MCF 10A (cell line): ENCODE data around the gene CYSLTR2. TPM values are rescaled to one million over a fixed set of nuclear protein-coding genes. Genes with fewer than 3 reads are reported as not detected.
A peak's percentile ranks its signal among the peaks of the same experiment; 100 is the strongest.

ENCODE experiments used
- BruUV-seq: library from RNA; stranded (reverse); fragments of 400-500 nt; replicated peaks from 2 replicates; lab custom pipeline; 2021; lab: Mats Ljungman, UMichigan
- CTCF ChIA-PET: fragments of 300-600 bp; sonication (Branson Sonifier 250); formaldehyde crosslinking; extraction: SDS; loops from one replicate; lab custom pipeline; 2021; ENCODE audit warnings: antibody characterized with exemption, inconsistent platforms; lab: Yijun Ruan, JAX
- POLR2A ChIA-PET: fragments of 300-600, 350-650 bp; sonication (Branson Sonifier 250); formaldehyde crosslinking; extraction: SDS; loops from one replicate; lab custom pipeline; 2020; ENCODE audit warnings: antibody characterized with exemption, inconsistent platforms; lab: Yijun Ruan, JAX
- DNase-seq: peaks from one replicate; pipeline ENCODE4 v3.0.0-alpha.2; 2018; ENCODE audit not compliant: unreplicated experiment
- H3K27ac Mint-ChIP-seq: one replicate; pipeline ENCODE4 v1.8.0; 2022; ENCODE audit warnings: mild to moderate bottlenecking, low read depth, mixed read lengths; ENCODE audit not compliant: unreplicated experiment
- H3K27me3 Mint-ChIP-seq: one replicate; pipeline ENCODE4 v1.8.0; 2022; ENCODE audit warnings: mixed read lengths; ENCODE audit not compliant: insufficient read depth, unreplicated experiment
- H3K36me3 Mint-ChIP-seq: one replicate; pipeline ENCODE4 v1.8.0; 2022; ENCODE audit warnings: mild to moderate bottlenecking, moderate library complexity, mixed read lengths; ENCODE audit not compliant: insufficient read depth, unreplicated experiment
- H3K4me1 Mint-ChIP-seq: one replicate; pipeline ENCODE4 v1.8.0; 2022; ENCODE audit warnings: mixed read lengths; ENCODE audit not compliant: insufficient read depth, unreplicated experiment
- H3K4me3 Mint-ChIP-seq: one replicate; pipeline ENCODE4 v1.8.0; 2022; ENCODE audit warnings: mild to moderate bottlenecking, moderate library complexity, mixed read lengths; ENCODE audit not compliant: unreplicated experiment
- H3K9me3 Mint-ChIP-seq: one replicate; pipeline ENCODE4 v1.8.0; 2022; ENCODE audit warnings: mixed read lengths; ENCODE audit not compliant: unreplicated experiment
- CTCF ChIP-seq: fragments of 200-600 bp; IDR thresholded peaks from one replicate; pipeline ENCODE4 v1.8.0; 2022; ENCODE audit warnings: antibody characterized with exemption, mild to moderate bottlenecking; ENCODE audit not compliant: unreplicated experiment
- intact Hi-C: fragments of 100-400 bp; cut with micrococcal nuclease; formaldehyde crosslinking; loops from 2 replicates; pipeline ENCODE4 v1.14.1; 2022
- total RNA-seq: library from RNA; stranded (reverse); gene quantifications from 2 replicates; pipeline ENCODE4 v1.2.3, GENCODE V29; 2022

The CYSLTR2 gene
- total RNA-seq, 1 experiment from 2014 or later: not detected

- Mint-ChIP-seq H3K9me3 (no peaks in the 10 kb centered on the region), H3K27ac (no peak overlapping the region), H3K4me3 (no peak overlapping the region), H3K4me1 (peaks cover 4% of the 10 kb centered on the region), H3K27me3 (no peaks in the 10 kb centered on the region), H3K36me3 (no peaks in the 10 kb centered on the region)
- intact Hi-C loops: no loop called here
- BruUV-seq: no TSS peak
- no peak for TF ChIP-seq CTCF
- POLR2A ChIA-PET: interaction anchor here (1.0 kb wide), 1 partner anchor 9 kb away, joined by 3 read pairs; no protein-coding TSS in a partner anchor
- DNase-seq: no peak
- CTCF ChIA-PET: interaction anchor here (0.6 kb wide), 1 partner anchor 146 kb away, joined by 3 read pairs; no protein-coding TSS in a partner anchor
Measured at GRCh38 chr13:48741377-48741776, 87.6 kb downstream of the CYSLTR2 start.

GRCh38 chr13:48746821-48747220 is 93.1 kb downstream of the CYSLTR2 start:
- no peak overlapping the region for H3K27ac Mint-ChIP-seq
- H3K4me1 Mint-ChIP-seq: peaks cover 6% of the 10 kb centered on the region
- H3K27me3 Mint-ChIP-seq: no peaks in the 10 kb centered on the region
- ChIA-PET CTCF (interaction anchor here (0.7 kb wide), 1 partner anchor 534 kb away, joined by 3 read pairs; no protein-coding TSS in a partner anchor), POLR2A (no interaction called here)
- intact Hi-C loops: loop anchor here (5.0 kb wide), 1 partner anchor 150 kb away; no protein-coding TSS in a partner anchor
- no peaks in the 10 kb centered on the region for H3K9me3 Mint-ChIP-seq
- no peaks in the 10 kb centered on the region for H3K36me3 Mint-ChIP-seq
- H3K4me3 Mint-ChIP-seq: no peak overlapping the region
- DNase-seq: no peak
- no TSS peak for BruUV-seq
- no peak for TF ChIP-seq CTCF

GRCh38 chr13:48748681-48749080 is 95.0 kb downstream of the CYSLTR2 start:
- DNase-seq: no peak
- H3K27ac Mint-ChIP-seq: no peak overlapping the region
- no TSS peak for BruUV-seq
- no peaks in the 10 kb centered on the region for H3K9me3 Mint-ChIP-seq
- no peak overlapping the region for H3K4me3 Mint-ChIP-seq
- no peaks in the 10 kb centered on the region for H3K36me3 Mint-ChIP-seq
- ChIA-PET CTCF (interaction anchor here (0.6 to 5.3 kb wide), 9 partner anchors 10 to 216 kb away, joined by 3 to 58 read pairs (median 4); partner anchors contain the start of gene RCBTB2), POLR2A (interaction anchor here (1.4 kb wide), 1 partner anchor 273 kb away, joined by 3 read pairs; no protein-coding TSS in a partner anchor)
- H3K27me3 Mint-ChIP-seq: no peaks in the 10 kb centered on the region
- intact Hi-C loops: loop anchor here (1.0 to 5.0 kb wide), 2 partner anchors 21 to 151 kb away; no protein-coding TSS in a partner anchor
- H3K4me1 Mint-ChIP-seq: peaks cover 6% of the 10 kb centered on the region
- TF ChIP-seq CTCF: no peak

- Mint-ChIP-seq H3K27ac (peak overlapping the region; percentile 68), H3K4me1 (peaks cover 6% of the 10 kb centered on the region), H3K4me3 (no peak overlapping the region), H3K36me3 (no peaks in the 10 kb centered on the region), H3K27me3 (no peaks in the 10 kb centered on the region), H3K9me3 (no peaks in the 10 kb centered on the region)
- POLR2A ChIA-PET: interaction anchor here (1.4 kb wide), 1 partner anchor 272 kb away, joined by 3 read pairs; no protein-coding TSS in a partner anchor
- no TSS peak for BruUV-seq
- TF ChIP-seq CTCF: no peak
- CTCF ChIA-PET: interaction anchor here (0.6 to 5.3 kb wide), 9 partner anchors 10 to 814 kb away, joined by 3 to 58 read pairs (median 4); partner anchors contain the start of gene RCBTB2
- intact Hi-C loops: loop anchor here (1.0 to 5.0 kb wide), 2 partner anchors 20 to 152 kb away; no protein-coding TSS in a partner anchor
- peak; percentile 17 for DNase-seq
Measured at GRCh38 chr13:48749144-48749543, 95.4 kb downstream of the CYSLTR2 start.
